OCI-M2 (cell line): ENCODE data around the gene SPEG.
"Not testable (repeated sequence)": the region's sequence is repeated elsewhere in the genome, so short reads cannot be mapped to it uniquely, and the experiment has no call there.

Experiments
- DNase-seq: peaks from one replicate; lab custom pipeline; 2025; ENCODE audit not compliant: unreplicated experiment; lab: John Stamatoyannopoulos, UW

SPEG gene

DNA sequence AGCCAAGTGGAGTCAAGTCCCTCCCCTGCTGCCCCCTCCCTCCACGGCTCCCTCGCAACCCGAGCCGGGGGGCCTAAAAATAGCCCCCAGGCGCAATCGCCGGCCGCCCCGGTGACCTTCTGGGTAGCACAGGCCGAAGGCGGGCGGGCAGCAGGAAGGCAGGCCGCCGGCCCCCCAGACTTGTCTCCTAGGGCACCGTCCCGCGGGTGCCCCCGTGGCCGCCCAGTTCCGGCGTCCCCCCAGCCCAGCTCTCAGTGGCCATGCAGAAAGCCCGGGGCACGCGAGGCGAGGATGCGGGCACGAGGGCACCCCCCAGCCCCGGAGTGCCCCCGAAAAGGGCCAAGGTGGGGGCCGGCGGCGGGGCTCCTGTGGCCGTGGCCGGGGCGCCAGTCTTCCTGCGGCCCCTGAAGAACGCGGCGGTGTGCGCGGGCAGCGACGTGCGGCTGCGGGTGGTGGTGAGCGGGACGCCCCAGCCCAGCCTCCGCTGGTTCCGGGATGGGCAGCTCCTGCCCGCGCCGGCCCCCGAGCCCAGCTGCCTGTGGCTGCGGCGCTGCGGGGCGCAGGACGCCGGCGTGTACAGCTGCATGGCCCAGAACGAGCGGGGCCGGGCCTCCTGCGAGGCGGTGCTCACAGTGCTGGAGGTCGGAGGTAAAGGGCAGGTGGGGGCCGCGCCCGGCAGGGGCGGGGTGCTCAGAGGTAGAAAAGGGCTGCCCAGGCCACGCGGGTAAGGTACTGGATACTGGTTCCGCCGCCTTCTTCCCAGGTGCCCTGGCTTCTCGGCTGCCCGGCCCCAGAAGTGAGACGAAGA lies at the start of gene SPEG:
Gene SPEG, plus strand, starts transcription at position 126 of the 808 bp plus-strand sequence. Its CDS starts 135 bp downstream, at position 261.
- no peak for DNase-seq

GRCh38 chr2:219384859-219385258 lies 49.8 kb upstream of the SPEG start:
- DNase-seq = no peak

- DNase-seq = no peak
Observed at GRCh38 chr2:219385958-219386520, 48.6 kb upstream of the SPEG start.

DNA sequence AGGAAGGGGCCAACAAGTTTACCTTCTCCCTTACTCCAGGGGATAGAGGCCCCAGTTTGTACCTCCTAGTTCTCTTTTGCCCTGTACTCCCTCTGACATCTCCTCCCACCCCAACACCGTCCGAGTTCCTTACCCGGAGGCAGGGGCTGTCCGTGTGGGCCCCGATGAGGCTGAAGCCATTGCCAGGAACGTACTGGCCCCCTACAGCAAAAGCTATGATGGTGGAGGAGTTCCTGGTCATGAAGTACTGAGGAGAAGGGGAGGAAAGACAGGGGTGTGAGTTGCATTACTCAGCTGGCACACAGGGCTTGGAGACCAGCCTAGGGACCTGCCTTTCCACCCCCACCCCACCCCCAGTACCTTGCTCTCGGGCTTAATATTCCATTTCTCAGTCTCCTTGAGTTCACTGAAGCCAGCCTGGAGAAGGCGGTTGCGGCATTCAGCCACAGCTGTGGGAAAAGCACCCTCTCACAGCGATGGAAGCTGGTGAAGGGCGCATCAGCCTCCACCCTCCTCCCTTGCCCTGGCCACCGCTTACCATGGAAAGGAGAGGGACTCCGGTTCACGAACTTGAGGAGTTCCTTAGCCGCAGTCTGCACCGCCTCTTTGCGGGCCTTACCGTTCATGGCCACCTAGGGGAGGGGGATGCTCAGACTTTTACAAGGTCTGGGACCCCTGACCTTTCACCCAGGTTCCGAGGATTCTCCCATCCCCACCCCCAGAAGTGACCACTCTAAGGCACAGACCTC lies 47.9 kb upstream of the SPEG start:
- DNase-seq = no peak

GRCh38 chr2:219387306-219388120 lies 47.1 kb upstream of the SPEG start, which contains the start of gene DNPEP:
DNPEP (minus strand) TSS chr2:219387912; CDS start chr2:219387794, 118 bp downstream.
- peak; percentile 14 for DNase-seq

DNA sequence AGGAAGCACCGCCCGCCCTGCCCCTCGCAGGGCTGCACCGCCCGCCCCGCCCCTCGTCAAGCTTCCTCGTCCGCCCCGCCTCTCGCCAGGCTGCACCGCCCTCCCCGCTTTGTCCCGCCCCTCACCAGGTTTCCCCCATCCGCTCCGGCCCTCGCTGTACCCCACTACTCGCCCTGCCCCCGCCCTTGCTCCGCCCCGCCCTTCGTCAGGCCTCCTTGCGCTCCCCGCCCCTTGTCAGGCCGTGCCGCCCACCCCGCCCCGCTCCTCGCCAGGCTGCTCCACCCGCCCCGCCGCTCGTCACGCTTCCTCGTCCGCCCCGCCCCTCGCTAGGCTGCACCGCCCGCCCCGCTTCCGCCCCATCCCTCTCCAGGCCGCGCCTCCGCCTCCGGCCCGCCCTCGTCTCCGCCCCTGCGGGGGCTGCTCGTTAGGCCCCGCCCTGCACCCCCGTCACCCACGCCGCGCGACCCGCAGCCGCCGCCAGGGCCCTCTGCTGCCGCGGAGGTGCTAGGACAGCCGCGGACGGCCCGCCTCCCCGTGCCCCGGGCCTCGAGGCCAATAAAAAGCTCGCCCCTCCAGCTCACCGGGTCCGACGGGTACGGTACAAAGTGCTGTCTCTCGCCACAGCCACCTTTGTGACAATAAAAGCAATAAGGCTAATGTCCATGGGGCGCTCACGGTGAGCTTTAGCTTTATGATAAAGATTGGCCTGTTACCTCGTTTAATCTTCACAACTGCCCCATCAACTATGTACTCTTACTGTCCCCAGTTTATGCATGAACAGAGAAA lies 46.3 kb upstream of the SPEG start:
- peak; percentile 59 for DNase-seq

GRCh38 chr2:219388907-219389156 lies 45.8 kb upstream of the SPEG start:
- DNase-seq = no peak

DNA sequence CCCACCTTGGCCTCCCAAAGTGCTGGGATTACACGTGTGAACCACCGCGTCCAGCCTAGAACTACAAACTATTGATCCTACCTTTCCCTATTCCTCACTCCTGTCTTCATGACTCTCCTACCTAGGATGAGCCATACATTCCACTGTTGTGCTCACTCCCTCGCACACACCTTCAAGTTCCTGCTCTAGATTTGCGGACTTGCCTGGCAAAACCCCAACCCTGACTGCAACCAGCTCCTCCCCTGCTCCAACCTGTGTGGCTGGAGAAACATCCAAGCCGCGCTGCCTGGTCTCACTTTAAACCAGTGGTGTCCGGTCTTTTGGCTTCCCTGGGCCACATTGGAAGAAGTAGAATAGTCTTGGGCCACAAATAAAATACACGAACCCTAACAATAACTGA lies 41.9 kb upstream of the SPEG start:
- DNase-seq = no peak

- DNase-seq = not testable (repeated sequence)
Observed at GRCh38 chr2:219395056-219395455, 39.6 kb upstream of the SPEG start.

GRCh38 chr2:219395609-219396008 lies 39.0 kb upstream of the SPEG start:
- no peak for DNase-seq

- no peak for DNase-seq
Observed at GRCh38 chr2:219396863-219397457, 37.7 kb upstream of the SPEG start.

GRCh38 chr2:219398721-219399363 lies 35.8 kb upstream of the SPEG start:
- DNase-seq = no peak

GRCh38 chr2:219399716-219400478 lies 34.7 kb upstream of the SPEG start:
- no peak for DNase-seq

DNA sequence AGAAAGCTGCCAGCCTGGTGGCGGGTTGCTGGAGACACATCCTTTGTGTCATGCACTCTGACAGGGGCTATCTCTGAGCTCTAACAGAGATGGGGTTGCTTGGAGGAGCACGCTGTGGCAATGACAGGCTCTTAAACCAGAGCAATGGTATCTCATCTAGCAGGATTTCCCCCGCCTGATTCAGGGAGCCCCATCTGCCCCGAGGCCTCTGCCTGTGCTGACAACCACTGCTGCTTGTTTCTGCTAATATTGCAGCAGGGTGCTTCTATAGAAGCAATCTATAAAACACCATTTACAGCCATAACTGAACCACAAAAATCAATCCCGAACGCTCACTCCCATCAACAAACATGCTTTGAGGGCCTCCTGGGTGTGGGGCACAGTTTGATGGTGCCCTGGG lies 34.1 kb upstream of the SPEG start:
- no peak for DNase-seq

- no peak for DNase-seq
Observed at GRCh38 chr2:219401606-219402005, 33.0 kb upstream of the SPEG start.

DNA sequence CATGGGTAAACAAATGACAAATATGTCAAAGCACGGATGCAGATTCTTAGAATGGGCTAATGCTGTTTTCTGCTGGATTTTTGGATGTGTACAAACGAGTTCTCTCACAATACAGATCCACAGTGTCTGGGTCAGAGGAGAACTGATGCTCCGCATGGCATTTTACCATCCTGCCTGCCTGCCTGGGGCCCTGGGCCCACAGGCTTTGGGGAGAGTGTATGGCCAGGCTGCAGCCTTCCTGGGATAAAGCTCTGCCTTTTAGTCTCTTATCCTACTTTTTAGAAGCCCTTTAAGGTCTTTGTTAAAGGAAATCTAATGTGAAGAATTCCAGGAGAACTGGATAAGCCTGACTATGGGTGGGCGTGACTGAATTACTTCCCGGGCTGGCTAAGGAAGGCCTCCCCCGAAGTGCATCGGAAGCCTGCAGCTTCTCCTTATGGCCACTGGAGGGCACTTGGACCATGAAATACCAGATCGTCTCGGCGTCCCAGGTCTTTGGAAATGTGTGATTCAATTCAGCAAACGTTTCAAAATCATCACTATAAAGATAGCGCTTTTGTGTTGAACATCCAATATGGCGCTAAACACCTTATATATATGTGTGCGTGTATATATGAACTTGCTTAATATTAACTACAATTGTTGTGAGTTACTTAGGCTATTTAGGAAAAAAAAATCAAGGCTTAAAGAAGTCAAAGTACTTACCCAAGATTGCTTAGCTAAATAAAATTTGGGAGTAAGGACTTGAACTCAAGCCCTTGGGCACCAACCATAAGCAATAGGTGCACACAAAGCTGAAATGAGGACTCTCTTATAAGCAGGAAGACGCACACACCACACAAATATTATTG lies 31.8 kb upstream of the SPEG start:
- peak; percentile 12 for DNase-seq

GRCh38 chr2:219403861-219404260 lies 30.8 kb upstream of the SPEG start:
- no peak for DNase-seq

DNA sequence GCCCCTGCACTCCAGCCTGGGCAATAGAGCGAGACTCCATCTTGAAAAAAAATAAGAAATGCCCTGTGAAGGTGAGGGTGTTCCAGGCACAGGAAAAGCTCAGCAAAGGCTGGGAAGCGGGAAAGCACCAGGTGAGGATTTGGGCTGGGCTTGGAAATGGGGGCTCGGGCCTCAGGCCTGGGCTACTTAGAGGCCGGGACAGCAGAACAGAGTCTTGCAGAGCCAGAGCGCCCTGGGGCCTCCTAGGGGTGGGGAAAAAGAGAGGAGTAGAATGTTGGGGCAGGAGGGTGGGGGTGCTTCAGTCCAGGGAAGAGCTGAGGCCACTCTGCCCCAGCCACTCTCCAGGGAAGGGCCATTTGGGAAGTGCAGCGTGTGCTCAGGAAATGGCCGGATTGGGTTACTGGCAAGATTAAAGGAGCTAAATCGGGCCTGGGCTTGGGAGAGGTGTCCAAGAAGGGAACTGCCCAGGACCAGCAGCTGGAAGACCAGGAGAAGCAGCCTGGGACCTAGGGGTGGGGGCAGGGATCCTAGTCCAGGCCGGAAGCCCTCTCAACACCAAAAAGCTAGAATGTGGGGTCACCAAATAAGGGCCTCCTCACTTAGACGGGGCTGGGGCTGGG lies 30.2 kb upstream of the SPEG start:
- DNase-seq = no peak
